IPS DF 6.9 (cell line): ENCODE data around the gene VPS18.

ENCODE experiments used
- DNase-seq: peaks from one replicate; pipeline ENCODE4 v3.0.0-alpha.2; 2013; ENCODE audit warnings: low read depth, low spot score
- H3K27ac ChIP-seq: one replicate; pipeline ENCODE4 v1.5.1; 2013; ENCODE audit warnings: low read length, control low read depth
- H3K27me3 ChIP-seq: 2 replicates; pipeline ENCODE4 v1.6.1; 2013; ENCODE audit warnings: mild to moderate bottlenecking, low read length; ENCODE audit not compliant: control insufficient read depth, insufficient read depth
- H3K36me3 ChIP-seq: 2 replicates; pipeline ENCODE4 v1.6.1; 2013; ENCODE audit warnings: low read length; ENCODE audit not compliant: control insufficient read depth, insufficient read depth
- H3K4me1 ChIP-seq: 2 replicates; pipeline ENCODE4 v1.6.1; 2013; ENCODE audit warnings: low read length; ENCODE audit not compliant: control insufficient read depth, insufficient read depth
- H3K4me3 ChIP-seq: 2 replicates; pipeline ENCODE4 v1.5.1; 2013; ENCODE audit warnings: mild to moderate bottlenecking, low read length
- H3K9me3 ChIP-seq: 2 replicates; pipeline ENCODE4 v1.6.1; 2013; ENCODE audit warnings: low read length, inconsistent platforms; ENCODE audit not compliant: control insufficient read depth, insufficient read depth
- WGBS: extraction: QIAGEN DNeasy Blood & Tissue Kit; methylation state at CpG from one replicate; pipeline ENCODE4 v1.1.7; 2013; ENCODE audit warnings: mixed read lengths, missing lambda C conversion rate; ENCODE audit not compliant: insufficient read length, insufficient coverage; 5-methylcytosine and 5-hydroxymethylcytosine counted together

VPS18 gene, protein sequence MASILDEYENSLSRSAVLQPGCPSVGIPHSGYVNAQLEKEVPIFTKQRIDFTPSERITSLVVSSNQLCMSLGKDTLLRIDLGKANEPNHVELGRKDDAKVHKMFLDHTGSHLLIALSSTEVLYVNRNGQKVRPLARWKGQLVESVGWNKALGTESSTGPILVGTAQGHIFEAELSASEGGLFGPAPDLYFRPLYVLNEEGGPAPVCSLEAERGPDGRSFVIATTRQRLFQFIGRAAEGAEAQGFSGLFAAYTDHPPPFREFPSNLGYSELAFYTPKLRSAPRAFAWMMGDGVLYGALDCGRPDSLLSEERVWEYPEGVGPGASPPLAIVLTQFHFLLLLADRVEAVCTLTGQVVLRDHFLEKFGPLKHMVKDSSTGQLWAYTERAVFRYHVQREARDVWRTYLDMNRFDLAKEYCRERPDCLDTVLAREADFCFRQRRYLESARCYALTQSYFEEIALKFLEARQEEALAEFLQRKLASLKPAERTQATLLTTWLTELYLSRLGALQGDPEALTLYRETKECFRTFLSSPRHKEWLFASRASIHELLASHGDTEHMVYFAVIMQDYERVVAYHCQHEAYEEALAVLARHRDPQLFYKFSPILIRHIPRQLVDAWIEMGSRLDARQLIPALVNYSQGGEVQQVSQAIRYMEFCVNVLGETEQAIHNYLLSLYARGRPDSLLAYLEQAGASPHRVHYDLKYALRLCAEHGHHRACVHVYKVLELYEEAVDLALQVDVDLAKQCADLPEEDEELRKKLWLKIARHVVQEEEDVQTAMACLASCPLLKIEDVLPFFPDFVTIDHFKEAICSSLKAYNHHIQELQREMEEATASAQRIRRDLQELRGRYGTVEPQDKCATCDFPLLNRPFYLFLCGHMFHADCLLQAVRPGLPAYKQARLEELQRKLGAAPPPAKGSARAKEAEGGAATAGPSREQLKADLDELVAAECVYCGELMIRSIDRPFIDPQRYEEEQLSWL

GRCh38 chr15:40893733-40894680, at the start of gene VPS18:
Gene VPS18, plus strand, starts transcription at chr15:40894450. Its CDS starts 319 bp downstream, at chr15:40894769.
- no peaks in the 10 kb centered on the region for H3K4me1 ChIP-seq
- peaks cover 7% of the 10 kb centered on the region for H3K36me3 ChIP-seq
- WGBS = no CpG with 5 or more reads among the region's 55 CpGs
- peak; percentile 93 for DNase-seq
- no peaks in the 10 kb centered on the region for H3K9me3 ChIP-seq
- H3K27ac ChIP-seq = no peak within 1 kb of the TSS
- peak within 1 kb of the TSS; percentile 84 for H3K4me3 ChIP-seq
- no peaks in the 10 kb centered on the region for H3K27me3 ChIP-seq

DNA sequence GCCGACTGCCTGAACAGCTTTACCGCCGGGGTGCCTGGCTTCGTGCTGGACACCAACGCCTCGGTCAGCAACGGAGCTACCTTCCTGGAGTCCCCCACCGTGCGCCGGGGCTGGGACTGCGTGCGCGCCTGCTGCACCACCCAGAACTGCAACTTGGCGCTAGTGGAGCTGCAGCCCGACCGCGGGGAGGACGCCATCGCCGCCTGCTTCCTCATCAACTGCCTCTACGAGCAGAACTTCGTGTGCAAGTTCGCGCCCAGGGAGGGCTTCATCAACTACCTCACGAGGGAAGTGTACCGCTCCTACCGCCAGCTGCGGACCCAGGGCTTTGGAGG, 49.6 kb upstream of the VPS18 start:
- Histone ChIP-seq H3K9me3 (no peaks in the 10 kb centered on the region), H3K36me3 (no peaks in the 10 kb centered on the region), H3K4me1 (peaks cover 14% of the 10 kb centered on the region), H3K4me3 (peak overlapping the region; percentile 67), H3K27me3 (no peaks in the 10 kb centered on the region), H3K27ac (no peak overlapping the region)
- no peak for DNase-seq
- no CpG with 5 or more reads among the region's 28 CpGs for WGBS

DNA sequence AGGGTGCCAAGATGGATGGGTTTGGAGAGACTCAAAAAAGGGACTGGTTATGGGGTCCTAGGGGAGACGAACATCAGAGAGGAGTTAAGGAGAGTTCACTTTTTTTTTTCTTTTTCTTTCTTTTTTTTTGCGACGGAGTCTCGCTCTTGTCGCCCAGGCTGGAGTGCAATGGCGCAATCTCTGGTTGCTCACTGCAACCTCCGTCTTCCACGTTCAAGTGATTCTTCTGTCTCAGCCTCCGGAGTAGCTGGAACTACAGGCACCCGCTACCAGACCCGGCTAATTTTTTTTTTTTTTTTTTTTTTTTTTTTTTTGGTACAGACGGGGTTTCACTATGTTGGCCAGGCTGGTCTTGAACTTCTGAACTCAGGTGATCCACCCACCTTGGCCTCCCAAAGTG, 49.2 kb upstream of the VPS18 start:
- Histone ChIP-seq H3K36me3 (no peaks in the 10 kb centered on the region), H3K4me3 (peak overlapping the region; percentile 67), H3K4me1 (peaks cover 14% of the 10 kb centered on the region), H3K9me3 (no peaks in the 10 kb centered on the region), H3K27me3 (no peaks in the 10 kb centered on the region), H3K27ac (no peak overlapping the region)
- no CpG with 5 or more reads among the region's 12 CpGs for WGBS
- no peak for DNase-seq

DNA sequence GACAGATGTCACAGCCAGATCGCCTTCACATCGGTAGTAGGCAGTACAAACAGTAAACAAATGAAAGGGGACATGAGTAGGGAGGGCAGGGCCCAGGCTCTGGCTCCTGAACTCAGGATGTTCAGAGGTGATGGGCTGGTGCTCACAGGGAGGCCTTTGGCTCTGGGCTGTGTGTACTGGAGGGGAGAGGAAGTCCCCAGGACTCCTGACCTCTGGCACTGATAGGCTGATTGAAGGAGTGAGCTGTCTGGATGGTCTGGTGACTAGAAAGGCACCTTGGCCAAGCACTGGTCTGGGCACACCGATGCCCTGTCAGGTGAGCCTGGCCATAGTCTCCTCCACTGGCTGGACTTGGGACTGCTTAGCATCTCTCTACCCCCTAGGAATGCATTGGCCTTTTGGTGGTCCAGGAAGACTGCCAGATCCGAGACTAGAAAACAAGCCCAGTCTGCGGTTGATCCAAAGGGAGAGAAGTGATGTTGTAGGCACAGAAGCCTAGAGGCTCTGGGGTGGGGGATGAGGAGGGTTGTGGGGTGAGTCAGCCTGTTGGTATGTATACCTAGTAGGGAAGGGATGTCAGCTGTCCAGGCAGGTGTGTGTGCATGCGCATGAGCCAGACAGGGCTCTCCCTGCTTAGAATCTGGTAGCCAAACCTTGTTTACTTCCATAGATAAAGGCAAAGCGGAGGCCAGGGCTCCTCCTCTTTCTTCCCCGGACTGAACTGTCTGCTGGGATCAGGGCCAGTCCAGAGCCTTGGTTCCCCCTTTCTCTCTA, 48.6 kb upstream of the VPS18 start:
- H3K4me3 ChIP-seq = no peak overlapping the region
- H3K27me3 ChIP-seq = no peaks in the 10 kb centered on the region
- WGBS = no CpG with 5 or more reads among the region's 8 CpGs
- H3K4me1 ChIP-seq = peaks cover 14% of the 10 kb centered on the region
- no peak for DNase-seq
- no peak overlapping the region for H3K27ac ChIP-seq
- H3K9me3 ChIP-seq = no peaks in the 10 kb centered on the region
- H3K36me3 ChIP-seq = peaks cover 5% of the 10 kb centered on the region

- H3K36me3 ChIP-seq = peaks cover 7% of the 10 kb centered on the region
- H3K27me3 ChIP-seq = no peaks in the 10 kb centered on the region
- H3K27ac ChIP-seq = no peak overlapping the region
- no peak overlapping the region for H3K4me3 ChIP-seq
- DNase-seq = no peak
- H3K9me3 ChIP-seq = no peaks in the 10 kb centered on the region
- H3K4me1 ChIP-seq = peaks cover 14% of the 10 kb centered on the region
These were observed 47.4 kb upstream of the VPS18 start for GRCh38 chr15:40846841-40847222.

DNA sequence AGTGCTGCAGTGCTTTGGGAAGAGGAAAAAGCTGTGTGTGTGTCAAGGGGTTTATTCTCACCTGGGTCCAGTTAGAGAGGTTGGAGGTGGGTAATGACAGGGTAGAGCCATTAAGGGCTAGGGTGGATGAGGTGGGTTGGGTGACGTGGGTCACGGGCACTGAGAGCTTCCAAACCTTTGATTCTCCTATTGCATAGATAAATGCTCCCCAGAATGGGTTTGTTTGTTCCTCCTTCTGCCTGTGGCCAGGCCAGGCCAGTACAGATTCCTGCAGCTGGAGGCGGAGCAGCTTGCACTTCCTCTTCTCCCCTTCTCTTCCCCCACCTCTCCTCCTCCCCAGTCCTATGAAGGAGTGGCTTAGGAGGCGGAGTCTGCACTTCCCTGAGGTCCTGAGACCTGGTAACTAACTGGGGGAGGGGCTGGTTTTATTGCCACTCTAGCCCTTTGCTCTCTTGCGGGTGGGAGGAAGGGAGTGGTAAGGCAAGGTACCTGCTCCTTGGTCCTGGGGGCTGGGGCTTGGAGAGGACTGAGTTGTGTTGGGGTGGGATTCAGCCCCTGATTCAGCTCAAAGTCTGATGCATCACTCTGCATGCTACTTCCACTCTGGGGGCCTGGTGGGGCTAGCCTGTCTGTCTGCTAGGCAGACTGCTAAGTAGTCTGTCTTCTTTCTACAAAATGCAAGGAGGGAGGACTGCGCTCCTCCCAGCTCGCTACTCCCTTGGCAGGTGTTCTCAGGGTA, 46.9 kb upstream of the VPS18 start:
- Histone ChIP-seq H3K27me3 (no peaks in the 10 kb centered on the region), H3K9me3 (no peaks in the 10 kb centered on the region), H3K27ac (no peak overlapping the region), H3K4me3 (no peak overlapping the region), H3K4me1 (peaks cover 14% of the 10 kb centered on the region), H3K36me3 (peaks cover 7% of the 10 kb centered on the region)
- no peak for DNase-seq
- WGBS = no CpG with 5 or more reads among the region's 7 CpGs

DNA sequence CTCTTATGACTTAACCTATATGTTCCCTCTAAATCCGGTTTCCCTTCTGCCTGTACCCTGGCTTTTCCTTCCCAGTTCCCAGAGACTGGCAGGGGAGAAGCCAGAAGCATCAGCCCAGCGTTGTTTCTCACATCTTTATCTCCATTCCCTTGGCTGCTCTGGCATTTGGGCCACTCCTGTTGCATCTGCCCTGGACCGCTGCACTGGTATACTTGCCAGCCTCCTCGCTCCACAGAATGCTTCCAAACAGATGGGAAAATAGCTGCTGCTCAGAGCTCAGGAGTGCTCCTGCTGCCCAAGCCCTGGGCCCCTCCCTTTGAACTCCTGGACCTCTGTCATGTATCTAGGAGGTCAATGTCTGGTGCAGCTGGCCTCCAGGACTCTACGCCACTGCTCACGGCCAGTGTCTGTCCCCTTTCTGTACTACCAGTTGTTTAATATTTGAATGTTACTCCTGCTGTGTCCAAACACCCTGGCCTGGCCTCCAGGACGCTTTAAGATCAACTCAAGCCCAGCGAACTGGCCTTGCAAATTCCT, 43.6 kb upstream of the VPS18 start:
- no peak overlapping the region for H3K27ac ChIP-seq
- no peak for DNase-seq
- H3K4me3 ChIP-seq = no peak overlapping the region
- WGBS = no CpG with 5 or more reads among the region's 8 CpGs
- no peaks in the 10 kb centered on the region for H3K9me3 ChIP-seq
- H3K36me3 ChIP-seq = peaks cover 28% of the 10 kb centered on the region
- H3K4me1 ChIP-seq = peaks cover 13% of the 10 kb centered on the region
- H3K27me3 ChIP-seq = no peaks in the 10 kb centered on the region

- 0 out of 2 replicates have a peak, but pooled peaks cover 3% of the 10 kb centered on the region for H3K4me1 ChIP-seq
- H3K36me3 ChIP-seq = peaks cover 46% of the 10 kb centered on the region
- DNase-seq = no peak
- no peaks in the 10 kb centered on the region for H3K9me3 ChIP-seq
- H3K4me3 ChIP-seq = no peak overlapping the region
- no peaks in the 10 kb centered on the region for H3K27me3 ChIP-seq
- no peak overlapping the region for H3K27ac ChIP-seq
- no CpG with 5 or more reads among the region's 5 CpGs for WGBS
These were observed 41.7 kb upstream of the VPS18 start for GRCh38 chr15:40852529-40852928.

- Histone ChIP-seq H3K27me3 (no peaks in the 10 kb centered on the region), H3K4me1 (no peaks in the 10 kb centered on the region), H3K4me3 (no peak overlapping the region), H3K9me3 (no peaks in the 10 kb centered on the region), H3K36me3 (peaks cover 46% of the 10 kb centered on the region), H3K27ac (no peak overlapping the region)
- DNase-seq = no peak
- no CpG with 5 or more reads among the region's 16 CpGs for WGBS
These were observed 40.9 kb upstream of the VPS18 start for GRCh38 chr15:40853241-40853890.
